GM18951 (cell line): Measurements from ENCODE around the gene MARCKS.

Experiments
- POLR2A ChIP-seq: IDR thresholded peaks from 4 replicates; pipeline ENCODE4 v1.6.1; 2011; ENCODE audit warnings: mild to moderate bottlenecking; ENCODE audit not compliant: insufficient read length, insufficient read depth; ENCODE audit errors: extremely low read depth
- in situ Hi-C: fragments of 300-500 bp; cut with MboI; formaldehyde crosslinking; loops from one replicate; pipeline ENCODE4 v1.12.0; 2022; ENCODE audit warnings: low sequenced_read_pairs, mixed read lengths, inconsistent platforms; ENCODE audit not compliant: unreplicated experiment

The MARCKS gene

DNA sequence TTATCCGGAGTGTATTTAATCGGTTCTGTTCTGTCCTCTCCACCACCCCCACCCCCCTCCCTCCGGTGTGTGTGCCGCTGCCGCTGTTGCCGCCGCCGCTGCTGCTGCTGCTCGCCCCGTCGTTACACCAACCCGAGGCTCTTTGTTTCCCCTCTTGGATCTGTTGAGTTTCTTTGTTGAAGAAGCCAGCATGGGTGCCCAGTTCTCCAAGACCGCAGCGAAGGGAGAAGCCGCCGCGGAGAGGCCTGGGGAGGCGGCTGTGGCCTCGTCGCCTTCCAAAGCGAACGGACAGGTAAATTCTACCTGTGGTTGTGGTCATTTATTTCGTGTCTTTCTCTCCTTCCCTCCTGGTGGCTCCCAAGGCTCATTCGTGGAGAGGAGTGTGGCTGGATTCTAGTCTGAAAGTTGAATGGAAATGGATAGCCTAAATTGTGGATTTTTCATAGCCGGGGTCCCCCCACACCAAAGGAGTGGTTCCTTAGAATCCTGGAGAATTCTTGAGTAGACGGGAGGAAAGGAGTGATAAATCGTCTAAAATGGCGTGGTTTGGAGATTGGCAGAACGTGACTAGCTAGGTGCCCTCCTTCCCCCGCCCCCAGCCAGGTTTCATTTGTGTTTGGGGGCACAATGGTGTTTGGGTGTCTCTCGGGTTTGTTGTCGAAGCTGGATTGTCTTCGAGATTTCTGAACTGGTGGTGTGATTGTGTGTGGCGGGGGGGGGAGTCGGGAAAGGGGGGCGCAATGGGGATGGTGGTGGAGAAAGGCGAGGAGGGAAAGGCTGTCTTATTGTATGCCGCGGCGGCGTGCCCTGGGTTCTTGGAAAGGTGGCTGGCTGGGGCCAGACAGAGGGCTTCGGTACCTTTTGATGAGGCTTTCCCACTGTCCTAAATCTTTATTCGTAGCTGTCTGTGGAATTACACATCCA, 673 bp downstream of the MARCKS start:
- in situ Hi-C loops: loop anchor here (25.0 kb wide), 1 partner anchor 221 kb away; no protein-coding TSS in a partner anchor

DNA sequence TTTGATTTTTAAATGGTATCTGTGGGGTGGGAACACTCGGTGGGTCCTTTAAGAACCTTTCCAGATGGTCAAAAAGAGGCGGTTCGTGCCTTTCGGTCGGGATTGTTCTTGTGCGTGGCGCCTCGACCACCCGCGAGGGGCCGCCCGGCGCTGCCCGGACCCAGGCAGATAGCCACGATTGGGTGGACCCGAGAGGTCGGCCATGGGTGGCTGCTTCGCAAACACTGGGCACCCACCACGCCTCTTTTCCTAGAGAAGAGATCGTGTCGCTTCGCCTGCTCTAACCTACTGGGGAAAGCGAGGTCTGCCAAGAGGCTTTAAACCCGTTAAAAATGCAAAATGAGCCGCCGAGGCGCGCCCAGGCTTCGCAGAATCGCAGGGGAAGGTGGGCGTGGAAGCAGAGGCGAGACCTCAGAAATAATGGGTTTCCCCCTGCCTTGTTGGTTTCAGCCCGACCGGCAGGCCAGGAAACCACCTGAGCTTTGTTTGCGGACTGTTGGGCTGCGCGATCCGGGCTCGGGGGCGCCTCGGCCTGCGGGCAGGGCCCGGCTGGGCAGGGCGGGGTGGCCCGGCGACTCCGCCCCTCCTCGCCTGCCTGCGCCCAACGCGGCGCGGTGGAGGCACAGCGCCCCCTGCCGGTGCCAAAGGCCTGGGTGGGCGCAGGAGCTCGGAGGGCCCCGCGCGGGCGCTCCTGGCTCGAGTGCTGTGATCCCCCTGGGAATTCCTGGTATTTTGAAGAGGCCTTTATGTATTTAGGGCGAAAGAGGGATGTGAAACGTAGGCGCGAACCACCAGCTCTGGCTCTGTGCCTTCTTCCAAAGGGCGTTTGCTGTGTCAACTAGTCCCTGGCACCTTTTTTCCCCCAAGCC, 1.6 kb downstream of the MARCKS start:
- in situ Hi-C loops: loop anchor here (25.0 kb wide), 1 partner anchor 221 kb away; no protein-coding TSS in a partner anchor

More for the DNA sequence above, 673 bp downstream of the MARCKS start:
- no peak for TF ChIP-seq POLR2A

GRCh38 chr6:113859349-113860180, 2.4 kb downstream of the MARCKS start:
- no peak for TF ChIP-seq POLR2A
- in situ Hi-C loops: loop anchor here (25.0 kb wide), 1 partner anchor 222 kb away; no protein-coding TSS in a partner anchor

More for the DNA sequence above, 1.6 kb downstream of the MARCKS start:
- TF ChIP-seq POLR2A: peak; percentile 88

- TF ChIP-seq POLR2A: no peak
- in situ Hi-C loops: loop anchor here (25.0 kb wide), 1 partner anchor 223 kb away; no protein-coding TSS in a partner anchor
These were observed 3.2 kb downstream of the MARCKS start for GRCh38 chr6:113860181-113860955.

GRCh38 chr6:113862112-113862511, 5.0 kb downstream of the MARCKS start:
- TF ChIP-seq POLR2A: no peak
- in situ Hi-C loops: loop anchor here (25.0 kb wide), 1 partner anchor 225 kb away; no protein-coding TSS in a partner anchor

GRCh38 chr6:113870917-113871316, 13.8 kb downstream of the MARCKS start:
- in situ Hi-C loops: loop anchor here (25.0 kb wide), 1 partner anchor 234 kb away; no protein-coding TSS in a partner anchor

DNA sequence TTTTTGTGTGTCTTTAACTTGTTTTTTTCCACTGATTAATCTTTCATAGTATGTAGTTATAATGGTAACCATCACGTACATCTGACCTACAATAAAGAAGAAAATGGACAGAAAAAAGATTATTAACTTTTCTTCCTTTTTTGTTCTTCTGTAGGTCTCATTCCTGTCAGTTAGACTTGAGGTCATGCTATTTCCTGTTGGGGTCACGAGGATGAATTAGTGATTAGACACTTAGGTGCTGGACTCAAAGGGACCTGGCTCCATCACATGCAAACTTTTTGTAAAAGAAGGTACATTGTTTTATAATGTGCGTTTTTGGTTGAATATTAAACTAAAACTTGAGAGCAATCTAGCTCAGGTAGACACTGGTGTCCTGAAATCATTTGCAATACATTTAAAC, 14.8 kb downstream of the MARCKS start:
- in situ Hi-C loops: loop anchor here (25.0 kb wide), 1 partner anchor 235 kb away; no protein-coding TSS in a partner anchor
- TF ChIP-seq POLR2A: no peak

More at GRCh38 chr6:113870917-113871316, 13.8 kb downstream of the MARCKS start:
- no peak for TF ChIP-seq POLR2A

- in situ Hi-C loops: loop anchor here (25.0 kb wide), 1 partner anchor 236 kb away; no protein-coding TSS in a partner anchor
These were observed 16.0 kb downstream of the MARCKS start for GRCh38 chr6:113873043-113873667.

GRCh38 chr6:113875470-113875869, 18.3 kb downstream of the MARCKS start:
- TF ChIP-seq POLR2A: no peak
- in situ Hi-C loops: no loop called here

More at GRCh38 chr6:113873043-113873667, 16.0 kb downstream of the MARCKS start:
- peak; percentile 42 for TF ChIP-seq POLR2A

GRCh38 chr6:113876695-113877094, 19.6 kb downstream of the MARCKS start:
- in situ Hi-C loops: no loop called here
- no peak for TF ChIP-seq POLR2A
